H9 (cell line): Measurements from ENCODE around the gene ATP1B2. TPM values are rescaled to one million over a fixed set of nuclear protein-coding genes. Genes with fewer than 3 reads are reported as not detected.
"Not testable (repeated sequence)": the region's sequence is repeated elsewhere in the genome, so short reads cannot be mapped to it uniquely, and the experiment has no call there.

ENCODE experiments used
- DNase-seq: peaks from one replicate; pipeline ENCODE4 v3.0.0-alpha.2; 2017
- H2AFZ ChIP-seq: one replicate; pipeline ENCODE4 v1.6.1; 2013; ENCODE audit warnings: mild to moderate bottlenecking, low read length, control low read depth, moderate library complexity
- H2AK5ac ChIP-seq: 2 replicates; pipeline ENCODE4 v1.6.1; 2013; ENCODE audit warnings: low read length, control low read depth, mixed read lengths; ENCODE audit not compliant: insufficient read length
- H2BK120ac ChIP-seq: one replicate; pipeline ENCODE4 v1.6.1; 2013; ENCODE audit warnings: low read depth, mild to moderate bottlenecking, low read length, control low read depth, inconsistent platforms; ENCODE audit not compliant: poor library complexity, severe bottlenecking
- H2BK12ac ChIP-seq: 2 replicates; pipeline ENCODE4 v1.6.1; 2013; ENCODE audit warnings: low read length, control low read depth, mixed read lengths, low read depth; ENCODE audit not compliant: insufficient read length
- H2BK15ac ChIP-seq: 2 replicates; pipeline ENCODE4 v1.6.1; 2013; ENCODE audit warnings: low read depth, low read length, control low read depth
- H2BK20ac ChIP-seq: one replicate; pipeline ENCODE4 v1.6.1; 2013; ENCODE audit warnings: low read depth, mild to moderate bottlenecking, low read length, control low read depth, inconsistent platforms; ENCODE audit not compliant: poor library complexity, severe bottlenecking
- H2BK5ac ChIP-seq: 2 replicates; pipeline ENCODE4 v1.6.1; 2013; ENCODE audit warnings: low read length, control low read depth, mixed read lengths; ENCODE audit not compliant: insufficient read length
- H3K14ac ChIP-seq: 2 replicates; pipeline ENCODE4 v1.6.1; 2013; ENCODE audit warnings: low read length, control low read depth; ENCODE audit not compliant: insufficient read depth
- H3K18ac ChIP-seq: 2 replicates; pipeline ENCODE4 v1.6.1; 2013; ENCODE audit warnings: low read depth, mild to moderate bottlenecking, mixed read lengths, low read length, control low read depth; ENCODE audit not compliant: insufficient read length
- H3K23ac ChIP-seq: 2 replicates; pipeline ENCODE4 v1.6.1; 2013; ENCODE audit warnings: low read length, control low read depth, mixed read lengths, low read depth; ENCODE audit not compliant: insufficient read length
- H3K23me2 ChIP-seq: 2 replicates; pipeline ENCODE4 v1.6.1; 2013; ENCODE audit warnings: low read depth, mild to moderate bottlenecking, mixed read lengths, low read length, control low read depth; ENCODE audit not compliant: insufficient read length, poor library complexity, severe bottlenecking
- H3K27ac ChIP-seq: 2 replicates; pipeline ENCODE4 v1.5.1; 2013; ENCODE audit warnings: low read length, control low read depth, mixed read lengths, low read depth; ENCODE audit not compliant: insufficient read length
- H3K27me3 ChIP-seq: 2 replicates; pipeline ENCODE4 v1.6.1; 2013; ENCODE audit warnings: low read length, control low read depth, inconsistent platforms; ENCODE audit not compliant: insufficient read depth
- H3K4ac ChIP-seq: 2 replicates; pipeline ENCODE4 v1.6.1; 2013; ENCODE audit warnings: low read depth, mild to moderate bottlenecking, control low read depth, inconsistent platforms, low read length, moderate library complexity
- H3K4me1 ChIP-seq: 2 replicates; pipeline ENCODE4 v1.6.1; 2013; ENCODE audit warnings: low read length, control low read depth, inconsistent platforms; ENCODE audit not compliant: insufficient read depth
- H3K4me2 ChIP-seq: 2 replicates; pipeline ENCODE4 v1.6.1; 2013; ENCODE audit warnings: low read length, control low read depth, mixed read lengths; ENCODE audit not compliant: insufficient read length, insufficient read depth
- H3K56ac ChIP-seq: 2 replicates; pipeline ENCODE4 v1.6.1; 2013; ENCODE audit warnings: low read depth, mild to moderate bottlenecking, mixed read lengths, low read length, control low read depth; ENCODE audit not compliant: insufficient read length
- H3K79me1 ChIP-seq: 2 replicates; pipeline ENCODE4 v1.6.1; 2013; ENCODE audit warnings: low read depth, mild to moderate bottlenecking, moderate library complexity, low read length, control low read depth, inconsistent platforms; ENCODE audit not compliant: insufficient read depth, poor library complexity, severe bottlenecking
- H3K79me2 ChIP-seq: 2 replicates; pipeline ENCODE4 v1.6.1; 2013; ENCODE audit warnings: low read length, control low read depth, inconsistent platforms; ENCODE audit not compliant: insufficient read depth
- H3K9ac ChIP-seq: 2 replicates; pipeline ENCODE4 v1.6.1; 2013; ENCODE audit warnings: low read length, control low read depth, mixed read lengths; ENCODE audit not compliant: insufficient read length; ENCODE audit errors: extremely low read depth
- H3K9me3 ChIP-seq: one replicate; pipeline ENCODE4 v1.6.1; 2013; ENCODE audit warnings: low read depth, low read length, inconsistent platforms; ENCODE audit not compliant: control insufficient read depth
- H3T11ph ChIP-seq: one replicate; pipeline ENCODE4 v1.6.1; 2013; ENCODE audit warnings: mild to moderate bottlenecking, low read length, control low read depth, inconsistent platforms
- H4K20me1 ChIP-seq: one replicate; pipeline ENCODE4 v1.6.1; 2013; ENCODE audit not compliant: control insufficient read depth, insufficient read length, insufficient read depth
- H4K5ac ChIP-seq: 2 replicates; pipeline ENCODE4 v1.6.1; 2013; ENCODE audit warnings: low read depth, mild to moderate bottlenecking, mixed read lengths, low read length, control low read depth; ENCODE audit not compliant: insufficient read length
- H4K8ac ChIP-seq: replicated peaks from 2 replicates; pipeline ENCODE4 v1.6.1; 2013; ENCODE audit warnings: low read length, control low read depth, mixed read lengths, low read depth; ENCODE audit not compliant: insufficient read length
- H4K91ac ChIP-seq: 2 replicates; pipeline ENCODE4 v1.6.1; 2013; ENCODE audit warnings: low read depth, mild to moderate bottlenecking, moderate library complexity, mixed read lengths, low read length, control low read depth; ENCODE audit not compliant: insufficient read length
- H3K27ac Mint-ChIP-seq, 3 experiments: 2 replicates in 2 of 3; 3 replicates in 1 of 3; pipeline ENCODE4 v1.8.0; 2020 to 2021; ENCODE audit warnings: mixed read lengths in 3 of 3, mild to moderate bottlenecking in 1 of 3, moderate library complexity in 1 of 3
- H3K27me3 Mint-ChIP-seq: 2 replicates; pipeline ENCODE4 v1.8.0; 2021; ENCODE audit warnings: low read depth, mild to moderate bottlenecking, moderate library complexity, mixed read lengths
- H3K36me3 Mint-ChIP-seq, 3 experiments: 2 replicates in 2 of 3; 3 replicates in 1 of 3; pipeline ENCODE4 v1.8.0; 2020 to 2021; ENCODE audit warnings: low read depth in 3 of 3, mixed read lengths in 3 of 3; ENCODE audit not compliant: insufficient read depth in 1 of 3
- H3K4me1 Mint-ChIP-seq, 2 experiments: 2 replicates each; pipeline ENCODE4 v1.8.0; 2020; ENCODE audit warnings: mixed read lengths in 2 of 2
- H3K4me3 Mint-ChIP-seq, 2 experiments: 2 replicates in 1 of 2; 3 replicates in 1 of 2; pipeline ENCODE4 v1.8.0; 2020 to 2021; ENCODE audit warnings: mild to moderate bottlenecking in 2 of 2, mixed read lengths in 2 of 2, moderate library complexity in 1 of 2
- H3K9me3 Mint-ChIP-seq, 2 experiments: 2 replicates in 1 of 2; 3 replicates in 1 of 2; pipeline ENCODE4 v1.8.0; 2020; ENCODE audit warnings: mild to moderate bottlenecking in 2 of 2, mixed read lengths in 2 of 2, moderate library complexity in 1 of 2
- CTCF ChIP-seq: fragments of 200-600 bp; sonication (generic); conservative IDR thresholded peaks from 3 replicates; pipeline ENCODE4 v1.8.0; 2021; ENCODE audit warnings: antibody characterized with exemption, mild to moderate bottlenecking
- WGBS: extraction: QIAGEN DNeasy Blood & Tissue Kit; methylation state at CpG from one replicate; pipeline ENCODE4 v1.1.7; 2013; ENCODE audit warnings: missing lambda C conversion rate, low lambda C conversion rate, mixed read lengths; ENCODE audit not compliant: insufficient read length; ENCODE audit errors: extremely low coverage; 5-methylcytosine and 5-hydroxymethylcytosine counted together
- total RNA-seq: library from RNA; stranded (reverse); gene quantifications from 2 replicates; pipeline ENCODE4 v1.2.1, GENCODE V29; 2021

ATP1B2 gene
- total RNA-seq, 1 experiment from 2014 or later = 16.2 TPM

- no peak overlapping the region for H2AK5ac ChIP-seq
- H2BK12ac ChIP-seq = no peak overlapping the region
- no peaks in the 10 kb centered on the region for H3K4me1 ChIP-seq
- no peak overlapping the region for H3K23ac ChIP-seq
- H4K8ac ChIP-seq = no peak overlapping the region
- no peaks in the 10 kb centered on the region for H3K27me3 ChIP-seq
- H3K14ac ChIP-seq = no peak overlapping the region
- no peak overlapping the region for H4K5ac ChIP-seq
- Mint-ChIP-seq H3K27me3 (peaks cover 3% of the 10 kb centered on the region), H3K9me3 (no peaks in the 10 kb centered on the region; a peak in 1 of 5 replicates), H3K36me3 (no peaks in the 10 kb centered on the region), H3K27ac (no peak overlapping the region), H3K4me1 (peaks cover 9% of the 10 kb centered on the region in 2 experiments), H3K4me3 (no peak overlapping the region)
- no peak overlapping the region for H3K27ac ChIP-seq
- H2BK20ac ChIP-seq = no peak overlapping the region
- no peak overlapping the region for H3K18ac ChIP-seq
- H3K79me1 ChIP-seq = no peaks in the 10 kb centered on the region
- no peak overlapping the region for H2BK120ac ChIP-seq
- no peak overlapping the region for H3K56ac ChIP-seq
- H3K9me3 ChIP-seq = no peaks in the 10 kb centered on the region
- H2BK15ac ChIP-seq = no peak overlapping the region
- H3K23me2 ChIP-seq = no peaks in the 10 kb centered on the region
- no peak overlapping the region for H3K9ac ChIP-seq
- H3K4ac ChIP-seq = no peak overlapping the region
- H4K20me1 ChIP-seq = no peaks in the 10 kb centered on the region
- no CpG with 5 or more reads among the region's 26 CpGs for WGBS
- no peak overlapping the region for H2AFZ ChIP-seq
- no peaks in the 10 kb centered on the region for H3K79me2 ChIP-seq
- H3T11ph ChIP-seq = no peak overlapping the region
- H2BK5ac ChIP-seq = no peak overlapping the region
- no peak overlapping the region for H3K4me2 ChIP-seq
- no peak for TF ChIP-seq CTCF
- DNase-seq = no peak
- H4K91ac ChIP-seq = no peak overlapping the region
Measured at GRCh38 chr17:7640783-7641182, 9.9 kb upstream of the ATP1B2 start.

- no CpG with 5 or more reads among the region's 7 CpGs for WGBS
- H3K36me3 Mint-ChIP-seq, H3K14ac ChIP-seq, H3T11ph ChIP-seq, H3K18ac ChIP-seq, H3K4ac ChIP-seq, H2BK20ac ChIP-seq, H2BK5ac ChIP-seq, H4K20me1 ChIP-seq, H3K27ac ChIP-seq, H3K4me1 Mint-ChIP-seq, H3K4me2 ChIP-seq, H2AFZ ChIP-seq, H3K4me3 Mint-ChIP-seq, DNase-seq, H3K79me2 ChIP-seq, H3K79me1 ChIP-seq, H3K9ac ChIP-seq, H3K27ac Mint-ChIP-seq, H2AK5ac ChIP-seq, H3K4me1 ChIP-seq, H4K5ac ChIP-seq, H3K56ac ChIP-seq, H3K9me3 Mint-ChIP-seq, H4K91ac ChIP-seq, H2BK15ac ChIP-seq, H2BK12ac ChIP-seq, H3K9me3 ChIP-seq, H3K27me3 ChIP-seq, H3K23ac ChIP-seq, H2BK120ac ChIP-seq, H3K27me3 Mint-ChIP-seq, H3K23me2 ChIP-seq, H4K8ac ChIP-seq: not testable (repeated sequence)
Measured at GRCh38 chr17:7641635-7642034, 9.1 kb upstream of the ATP1B2 start.
